H1 (cell line): Measurements from ENCODE around the gene MPP3.

Experiments
- BRCA1 ChIP-seq: IDR thresholded peaks from 2 replicates; pipeline ENCODE4 v1.6.1; 2012; ENCODE audit warnings: low read depth, low read length, improper control_type of control experiment
- CBX8 ChIP-seq: fragments of 300-800, 300-1000 bp; sonication (generic); IDR thresholded peaks from 2 replicates; pipeline ENCODE4 v1.7.1; 2016; ENCODE audit warnings: low read depth, low read length, borderline replicate concordance
- EZH2 ChIP-seq: fragments of 200-600 bp; sonication (generic); IDR thresholded peaks from 2 replicates; pipeline ENCODE4 v1.7.1; 2012; ENCODE audit warnings: low read depth, mild to moderate bottlenecking, moderate library complexity, low read length, inconsistent platforms; ENCODE audit not compliant: severe bottlenecking
- GABPA ChIP-seq: IDR thresholded peaks from 2 replicates; pipeline ENCODE4 v1.6.1; 2011; ENCODE audit warnings: mild to moderate bottlenecking, low read length, moderate library complexity, borderline replicate concordance; ENCODE audit not compliant: insufficient read depth
- MAX ChIP-seq: IDR thresholded peaks from 2 replicates; pipeline ENCODE4 v1.6.1; 2012; ENCODE audit warnings: inconsistent platforms
- POLR2A ChIP-seq, 2 experiments: IDR thresholded peaks; 1 replicate in 1 of 2; 2 replicates in 1 of 2; pipeline ENCODE4 v1.6.1; 2011; ENCODE audit warnings: low read depth in 2 of 2, low read length in 2 of 2, mild to moderate bottlenecking in 2 of 2; ENCODE audit errors: control extremely low read depth in 1 of 2
- RAD21 ChIP-seq, 2 experiments: IDR thresholded peaks in 1 of 2; conservative IDR thresholded peaks in 1 of 2; 2 replicates each; pipeline ENCODE4 v1.6.1; 2011; ENCODE audit warnings: low read depth in 2 of 2, low read length in 2 of 2, improper control_type of control experiment in 1 of 2, inconsistent platforms in 1 of 2, mild to moderate bottlenecking in 1 of 2, moderate library complexity in 1 of 2
- SIX5 ChIP-seq: IDR thresholded peaks from 2 replicates; pipeline ENCODE4 v1.6.1; 2011; ENCODE audit warnings: mild to moderate bottlenecking, low read depth, low read length
- TCF12 ChIP-seq: IDR thresholded peaks from 2 replicates; pipeline ENCODE4 v1.6.1; 2011; ENCODE audit warnings: low read depth, mild to moderate bottlenecking, low read length
- TF ChIP-seq, protein P1 (sequence below), 3 experiments: IDR thresholded peaks; 1 replicate in 2 of 3; 2 replicates in 1 of 3; pipeline versions ENCODE4 v1.5.1 to v1.6.1; 2011; ENCODE audit warnings: low read length in 3 of 3, mild to moderate bottlenecking in 3 of 3, inconsistent platforms in 2 of 3, low read depth in 1 of 3, moderate library complexity in 1 of 3; ENCODE audit not compliant: insufficient read depth in 1 of 3; ENCODE audit errors: control extremely low read depth in 1 of 3

- no peak for TF ChIP-seq BRCA1
- TF ChIP-seq, protein P1, sequence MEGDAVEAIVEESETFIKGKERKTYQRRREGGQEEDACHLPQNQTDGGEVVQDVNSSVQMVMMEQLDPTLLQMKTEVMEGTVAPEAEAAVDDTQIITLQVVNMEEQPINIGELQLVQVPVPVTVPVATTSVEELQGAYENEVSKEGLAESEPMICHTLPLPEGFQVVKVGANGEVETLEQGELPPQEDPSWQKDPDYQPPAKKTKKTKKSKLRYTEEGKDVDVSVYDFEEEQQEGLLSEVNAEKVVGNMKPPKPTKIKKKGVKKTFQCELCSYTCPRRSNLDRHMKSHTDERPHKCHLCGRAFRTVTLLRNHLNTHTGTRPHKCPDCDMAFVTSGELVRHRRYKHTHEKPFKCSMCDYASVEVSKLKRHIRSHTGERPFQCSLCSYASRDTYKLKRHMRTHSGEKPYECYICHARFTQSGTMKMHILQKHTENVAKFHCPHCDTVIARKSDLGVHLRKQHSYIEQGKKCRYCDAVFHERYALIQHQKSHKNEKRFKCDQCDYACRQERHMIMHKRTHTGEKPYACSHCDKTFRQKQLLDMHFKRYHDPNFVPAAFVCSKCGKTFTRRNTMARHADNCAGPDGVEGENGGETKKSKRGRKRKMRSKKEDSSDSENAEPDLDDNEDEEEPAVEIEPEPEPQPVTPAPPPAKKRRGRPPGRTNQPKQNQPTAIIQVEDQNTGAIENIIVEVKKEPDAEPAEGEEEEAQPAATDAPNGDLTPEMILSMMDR (IDR thresholded peaks at IDR 0.05; ENCODE audit: control extremely low read depth in 1 of 3, insufficient read depth in 1 of 3, low read depth in 1 of 3, low read length in 3 of 3), result no peak
- no peak for TF ChIP-seq GABPA
- TF ChIP-seq POLR2A (IDR thresholded peaks at IDR 0.05; ENCODE audit: control extremely low read depth in 1 of 2, low read depth in 2 of 2, low read length in 2 of 2), result no peak
- no peak for TF ChIP-seq EZH2
- TF ChIP-seq TCF12, result no peak
- no peak for TF ChIP-seq CBX8
- TF ChIP-seq RAD21 (IDR thresholded peaks at IDR 0.05 in 1 of 2, conservative IDR thresholded peaks at IDR 0.05 in 1 of 2; ENCODE audit: low read depth in 2 of 2, low read length in 2 of 2), result no peak
- TF ChIP-seq SIX5, result no peak
- TF ChIP-seq MAX, result no peak
These were observed 43.5 kb downstream of the MPP3 start for GRCh38 chr17:43789482-43789881.
